GM23338 (cell line): ENCODE measurements around the gene GMEB2. TPM values are rescaled to one million over a fixed set of nuclear protein-coding genes. Genes with fewer than 3 reads are reported as not detected.

ENCODE experiments used
- ATAC-seq: fragments of 200-7000 bp; cut with Tn5 transposase; 3 replicates; pipeline ENCODE4 v1.9.1; 2020
- DNase-seq: peaks from one replicate; pipeline ENCODE4 v3.0.0-alpha.2; 2015; ENCODE audit warnings: low spot score
- H2AFZ ChIP-seq: fragments of 200-600 bp; sonication (generic); 2 replicates; pipeline ENCODE4 v1.8.0; 2016; ENCODE audit warnings: antibody characterized with exemption, mild to moderate bottlenecking, moderate library complexity
- H3F3A ChIP-seq: fragments of 200-600 bp; sonication (generic); replicated peaks from 2 replicates; pipeline ENCODE4 v1.8.0; 2017; ENCODE audit warnings: antibody characterized with exemption, mixed run types, low read depth
- H3K27ac ChIP-seq: fragments of 200-600 bp; sonication (generic); 2 replicates; pipeline ENCODE4 v1.6.1; 2016; ENCODE audit warnings: low read depth
- H3K27me3 ChIP-seq: fragments of 200-600 bp; sonication (generic); 2 replicates; pipeline ENCODE4 v1.8.0; 2016; ENCODE audit warnings: mild to moderate bottlenecking, mixed run types, moderate library complexity; ENCODE audit not compliant: insufficient read depth
- H3K36me3 ChIP-seq: fragments of 200-600 bp; sonication (generic); 2 replicates; pipeline ENCODE4 v1.8.0; 2016; ENCODE audit warnings: mild to moderate bottlenecking; ENCODE audit not compliant: insufficient read depth
- H3K4me1 ChIP-seq: fragments of 200-600 bp; sonication (generic); 2 replicates; pipeline ENCODE4 v1.8.0; 2016; ENCODE audit warnings: mild to moderate bottlenecking, moderate library complexity; ENCODE audit not compliant: insufficient read depth
- H3K4me2 ChIP-seq: fragments of 200-600 bp; sonication (generic); 2 replicates; pipeline ENCODE4 v1.7.1; 2017; ENCODE audit warnings: mixed run types
- H3K4me3 ChIP-seq: fragments of 200-600 bp; sonication (generic); 2 replicates; pipeline ENCODE4 v1.6.1; 2016; ENCODE audit warnings: mixed run types
- H3K79me2 ChIP-seq: fragments of 200-600 bp; sonication (generic); replicated peaks from 2 replicates; pipeline ENCODE4 v1.8.0; 2017; ENCODE audit warnings: mild to moderate bottlenecking; ENCODE audit not compliant: insufficient read depth
- H3K9me2 ChIP-seq: fragments of 200-600 bp; sonication (generic); 2 replicates; pipeline ENCODE4 v1.8.0; 2017; ENCODE audit not compliant: insufficient read depth
- H4K20me1 ChIP-seq: fragments of 200-600 bp; sonication (generic); replicated peaks from 2 replicates; pipeline ENCODE4 v1.8.0; 2017; ENCODE audit warnings: mild to moderate bottlenecking; ENCODE audit not compliant: insufficient read depth
- H3K27ac Mint-ChIP-seq: 2 replicates; pipeline ENCODE4 v1.8.0; 2020; ENCODE audit warnings: inconsistent platforms, mild to moderate bottlenecking, moderate library complexity, mixed read lengths
- H3K27me3 Mint-ChIP-seq: 3 replicates; pipeline ENCODE4 v1.8.0; 2022; ENCODE audit warnings: low read depth, mild to moderate bottlenecking, moderate library complexity, mixed read lengths, inconsistent platforms; ENCODE audit not compliant: insufficient read depth, poor library complexity
- H3K36me3 Mint-ChIP-seq: 3 replicates; pipeline ENCODE4 v1.8.0; 2021; ENCODE audit warnings: low read depth, mild to moderate bottlenecking, inconsistent platforms, moderate library complexity, mixed read lengths
- H3K4me1 Mint-ChIP-seq: 3 replicates; pipeline ENCODE4 v1.8.0; 2020; ENCODE audit warnings: mild to moderate bottlenecking, inconsistent platforms, mixed read lengths
- H3K4me3 Mint-ChIP-seq: 3 replicates; pipeline ENCODE4 v1.8.0; 2021; ENCODE audit warnings: moderate library complexity, mild to moderate bottlenecking, inconsistent platforms, mixed read lengths
- H3K9me3 Mint-ChIP-seq: 3 replicates; pipeline ENCODE4 v1.8.0; 2020; ENCODE audit warnings: moderate library complexity, mild to moderate bottlenecking, inconsistent platforms, mixed read lengths
- CREB1 ChIP-seq: fragments of 250-450 bp; sonication (Bioruptor Pico); IDR thresholded peaks from 2 replicates; pipeline ENCODE4 v1.5.0; 2020; ENCODE audit warnings: low read depth, mild to moderate bottlenecking, moderate library complexity
- CTCF ChIP-seq, 2 experiments: fragments of 200-600 bp in 1 of 2; sonication (generic) in 1 of 2; conservative IDR thresholded peaks; 2 replicates each; pipeline versions ENCODE4 v1.5.1 to v1.6.1; 2016 to 2017; ENCODE audit warnings: antibody characterized with exemption in 2 of 2, low read depth in 2 of 2, mild to moderate bottlenecking in 2 of 2, moderate library complexity in 1 of 2
- EZH2 ChIP-seq: fragments of 200-600 bp; sonication (generic); IDR thresholded peaks from one replicate; pipeline ENCODE4 v1.8.0; 2017; ENCODE audit warnings: antibody characterized with exemption, mild to moderate bottlenecking, low read depth; ENCODE audit not compliant: unreplicated experiment
- EZH2phosphoT487 ChIP-seq: fragments of 200-600 bp; sonication (generic); IDR thresholded peaks from one replicate; pipeline ENCODE4 v1.8.1; 2018; ENCODE audit warnings: antibody characterized with exemption; ENCODE audit not compliant: unreplicated experiment
- JUNB ChIP-seq: IDR thresholded peaks from one replicate; pipeline ENCODE4 v1.6.1; 2016; ENCODE audit warnings: antibody characterized with exemption; ENCODE audit not compliant: unreplicated experiment
- NANOG ChIP-seq: IDR thresholded peaks from 2 replicates; pipeline ENCODE4 v1.6.1; 2016; ENCODE audit warnings: antibody characterized with exemption, borderline replicate concordance
- POLR2AphosphoS5 ChIP-seq: IDR thresholded peaks from 2 replicates; pipeline ENCODE4 v1.6.1; 2016; ENCODE audit warnings: antibody characterized with exemption, low read depth
- REST ChIP-seq: IDR thresholded peaks from one replicate; pipeline ENCODE4 v1.6.1; 2018; ENCODE audit warnings: antibody characterized with exemption; ENCODE audit not compliant: unreplicated experiment
- STAT1 ChIP-seq: IDR thresholded peaks from one replicate; pipeline ENCODE4 v1.6.1; 2016; ENCODE audit warnings: antibody characterized with exemption; ENCODE audit not compliant: unreplicated experiment
- ZNF114 ChIP-seq: fragments of 250-450 bp; sonication (Bioruptor Pico); IDR thresholded peaks from 2 replicates; pipeline ENCODE4 v1.5.0; 2020; ENCODE audit warnings: mild to moderate bottlenecking, moderate library complexity
- ZNF331 ChIP-seq: fragments of 250-450 bp; sonication (Bioruptor Pico); IDR thresholded peaks from 2 replicates; pipeline ENCODE4 v1.5.0; 2020; ENCODE audit warnings: low read depth, mild to moderate bottlenecking, moderate library complexity
- ZNF462 ChIP-seq: fragments of 250-450 bp; sonication (Bioruptor Pico); IDR thresholded peaks from 2 replicates; pipeline ENCODE4 v1.5.0; 2020; ENCODE audit warnings: mild to moderate bottlenecking, moderate library complexity
- polyA plus RNA-seq: library from polyadenylated mRNA; unstranded; fragments of >200 nt; fragmentation: Nextera tagmentation; extraction: Ambion mirVana; gene quantifications from 2 replicates; pipeline ENCODE4 v1.2.1, GENCODE V29; 2016
- total RNA-seq: library from RNA; depleted of rRNA; stranded (reverse); fragments of >200 nt; shearing (Covaris generic); gene quantifications from 2 replicates; pipeline ENCODE4 v1.2.3, GENCODE V29; 2014
- TF ChIP-seq, protein P1 (sequence below): IDR thresholded peaks from 2 replicates; pipeline ENCODE4 v1.6.1; 2016; ENCODE audit warnings: antibody characterized with exemption

Gene GMEB2
- total and polyA plus RNA-seq, 2 experiments from 2014 or later: 4.4 to 20.6 TPM

DNA sequence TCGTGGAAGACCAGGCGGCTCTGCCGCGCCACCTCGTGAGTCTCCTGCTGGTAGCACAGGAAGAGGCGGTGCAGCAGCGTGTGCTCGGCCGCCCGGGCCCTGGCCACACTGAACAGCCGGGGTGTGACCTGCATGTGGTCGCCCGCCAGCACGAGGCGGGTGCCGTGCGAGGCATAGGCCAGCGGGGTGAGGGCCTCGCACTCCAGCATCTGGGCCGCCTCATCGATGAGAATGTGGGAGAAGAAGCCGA lies 59.8 kb downstream of the GMEB2 start:
- H3K4me1 Mint-ChIP-seq: no peaks in the 10 kb centered on the region
- no peak overlapping the region for H3K4me3 ChIP-seq
- ATAC-seq: no peak
- H3K9me3 Mint-ChIP-seq: no peaks in the 10 kb centered on the region
- H3K27ac Mint-ChIP-seq: no peak overlapping the region
- no peak overlapping the region for H2AFZ ChIP-seq
- DNase-seq: no peak
- H4K20me1 ChIP-seq: no peaks in the 10 kb centered on the region
- no peaks in the 10 kb centered on the region for H3K27me3 Mint-ChIP-seq
- TF ChIP-seq POLR2AphosphoS5: no peak
- no peak for TF ChIP-seq EZH2
- TF ChIP-seq REST: no peak
- TF ChIP-seq STAT1: no peak
- TF ChIP-seq ZNF114 (CRISPR knock-in tag): no peak
- no peak for TF ChIP-seq NANOG
- no peak for TF ChIP-seq JUNB
- TF ChIP-seq ZNF331 (CRISPR knock-in tag): no peak
- no peak for TF ChIP-seq CTCF (conservative IDR thresholded peaks at IDR 0.05; ENCODE audit: low read depth in 2 of 2)
- TF ChIP-seq, protein P1, sequence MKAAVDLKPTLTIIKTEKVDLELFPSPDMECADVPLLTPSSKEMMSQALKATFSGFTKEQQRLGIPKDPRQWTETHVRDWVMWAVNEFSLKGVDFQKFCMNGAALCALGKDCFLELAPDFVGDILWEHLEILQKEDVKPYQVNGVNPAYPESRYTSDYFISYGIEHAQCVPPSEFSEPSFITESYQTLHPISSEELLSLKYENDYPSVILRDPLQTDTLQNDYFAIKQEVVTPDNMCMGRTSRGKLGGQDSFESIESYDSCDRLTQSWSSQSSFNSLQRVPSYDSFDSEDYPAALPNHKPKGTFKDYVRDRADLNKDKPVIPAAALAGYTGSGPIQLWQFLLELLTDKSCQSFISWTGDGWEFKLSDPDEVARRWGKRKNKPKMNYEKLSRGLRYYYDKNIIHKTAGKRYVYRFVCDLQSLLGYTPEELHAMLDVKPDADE: no peak
- no peak for TF ChIP-seq CREB1
- TF ChIP-seq EZH2phosphoT487: no peak
- TF ChIP-seq ZNF462: no peak
- H3K9me2 ChIP-seq: no peaks in the 10 kb centered on the region
- no peaks in the 10 kb centered on the region for H3K36me3 ChIP-seq
- no peaks in the 10 kb centered on the region for H3F3A ChIP-seq
- no peaks in the 10 kb centered on the region for H3K4me1 ChIP-seq
- H3K36me3 Mint-ChIP-seq: no peaks in the 10 kb centered on the region
- H3K27me3 ChIP-seq: no peaks in the 10 kb centered on the region
- H3K27ac ChIP-seq: no peak overlapping the region
- no peak overlapping the region for H3K4me3 Mint-ChIP-seq
- H3K79me2 ChIP-seq: no peaks in the 10 kb centered on the region
- no peak overlapping the region for H3K4me2 ChIP-seq
